ENCODE data around the gene TRIM9.

Gene TRIM9

DNA sequence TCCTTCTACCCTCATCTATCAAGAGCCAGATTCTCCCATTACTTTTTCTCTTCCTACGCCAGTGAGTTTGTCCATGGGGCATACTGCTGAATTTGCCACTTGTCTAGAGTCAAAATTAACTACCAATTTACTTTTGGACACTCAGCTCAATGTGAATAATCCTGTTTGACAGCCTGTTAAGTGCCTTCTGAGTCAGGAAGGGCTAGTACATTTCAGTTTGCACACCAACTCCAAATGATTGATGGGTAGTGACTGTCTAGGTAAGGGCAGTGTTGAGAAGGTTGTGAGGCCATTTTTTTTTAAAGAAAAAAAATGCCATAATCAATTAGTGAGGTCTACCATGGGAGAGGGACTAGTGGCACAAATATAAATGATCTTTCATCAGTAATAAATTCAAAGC lies 21.8 kb upstream of the TRIM9 start:
- in situ Hi-C loops (cut with HindIII; ENCODE audit: low pct_unique_long_range_greater_than_20kb, low sequenced_read_pairs), result no loop called here
- no peak for TF ChIP-seq JUND (IDR thresholded peaks at IDR 0.05; ENCODE audit: low read depth)
- peak in 1 of 2 experiments; percentile 52 for DNase-seq (ENCODE audit: low read depth in 1 of 2, low spot score in 1 of 2)

DNA sequence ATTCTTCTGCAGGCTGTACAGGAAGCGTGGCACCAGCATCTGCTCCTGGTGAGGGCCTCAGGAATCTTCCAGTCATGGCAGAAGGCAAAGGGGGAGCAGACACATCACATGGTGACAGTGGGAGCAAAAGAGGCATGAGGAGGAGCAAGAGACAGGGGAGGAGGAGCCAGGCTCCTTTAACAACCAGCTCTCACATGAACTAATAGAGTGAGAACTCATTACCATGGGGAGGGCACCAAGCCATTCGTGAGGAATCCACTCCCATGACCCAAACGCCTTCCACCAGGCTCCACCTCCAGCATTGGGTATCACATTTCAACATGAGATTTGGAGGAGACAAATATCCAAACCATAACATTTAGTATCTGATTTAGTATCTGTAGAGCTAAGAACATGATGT lies 14.7 kb upstream of the TRIM9 start:
- in situ Hi-C loops (cut with HindIII; ENCODE audit: low pct_unique_long_range_greater_than_20kb, low sequenced_read_pairs), result no loop called here
- no peak for DNase-seq (ENCODE audit: low read depth in 1 of 2, low spot score in 1 of 2)
- no peak for TF ChIP-seq JUND (IDR thresholded peaks at IDR 0.05; ENCODE audit: low read depth)

DNA sequence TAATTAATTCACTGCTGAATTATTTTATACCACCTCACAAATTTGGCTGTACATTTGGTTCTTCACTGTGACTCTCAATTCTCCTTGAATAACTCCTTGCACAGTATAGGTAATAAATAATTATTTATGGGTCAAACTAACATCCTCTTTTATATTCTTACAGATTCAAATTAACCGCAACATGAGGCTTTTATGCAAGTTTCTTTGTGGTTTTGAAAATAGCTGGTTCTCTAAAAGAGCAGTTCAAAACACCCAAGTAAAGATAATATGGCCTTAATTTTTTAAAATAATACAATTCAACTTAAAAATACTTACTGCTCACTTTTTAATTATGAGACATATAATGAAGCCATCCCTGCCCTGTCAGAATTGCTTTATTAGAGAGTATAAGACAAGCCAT lies 12.9 kb upstream of the TRIM9 start:
- in situ Hi-C loops (cut with HindIII; ENCODE audit: low pct_unique_long_range_greater_than_20kb, low sequenced_read_pairs), result no loop called here
- DNase-seq (ENCODE audit: low read depth in 1 of 2, low spot score in 1 of 2), result no peak
- TF ChIP-seq JUND (IDR thresholded peaks at IDR 0.05; ENCODE audit: low read depth), result no peak

DNA sequence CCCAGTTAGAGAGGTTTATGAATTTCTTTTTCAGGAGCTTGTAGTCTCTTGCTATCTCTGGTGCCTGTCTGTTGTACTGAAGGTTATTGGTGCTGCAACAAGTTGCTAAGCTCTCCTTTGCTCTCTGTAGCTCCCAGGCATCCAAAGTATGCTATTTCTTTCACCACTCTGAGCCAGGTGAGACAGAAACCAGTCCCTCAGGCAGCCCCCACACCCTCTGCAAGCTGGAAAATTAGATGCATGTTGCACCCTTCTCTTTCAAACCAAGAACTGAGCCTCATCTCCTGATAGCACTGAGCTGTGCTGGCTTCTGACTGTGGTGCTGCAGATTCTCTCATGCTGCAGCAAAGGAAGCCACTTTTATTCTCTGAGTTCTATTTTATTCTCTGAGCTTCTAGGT lies 9.6 kb upstream of the TRIM9 start:
- in situ Hi-C loops (cut with HindIII; ENCODE audit: low pct_unique_long_range_greater_than_20kb, low sequenced_read_pairs), result no loop called here
- DNase-seq (ENCODE audit: low read depth in 1 of 2, low spot score in 1 of 2), result no peak
- TF ChIP-seq JUND (IDR thresholded peaks at IDR 0.05; ENCODE audit: low read depth), result no peak

DNA sequence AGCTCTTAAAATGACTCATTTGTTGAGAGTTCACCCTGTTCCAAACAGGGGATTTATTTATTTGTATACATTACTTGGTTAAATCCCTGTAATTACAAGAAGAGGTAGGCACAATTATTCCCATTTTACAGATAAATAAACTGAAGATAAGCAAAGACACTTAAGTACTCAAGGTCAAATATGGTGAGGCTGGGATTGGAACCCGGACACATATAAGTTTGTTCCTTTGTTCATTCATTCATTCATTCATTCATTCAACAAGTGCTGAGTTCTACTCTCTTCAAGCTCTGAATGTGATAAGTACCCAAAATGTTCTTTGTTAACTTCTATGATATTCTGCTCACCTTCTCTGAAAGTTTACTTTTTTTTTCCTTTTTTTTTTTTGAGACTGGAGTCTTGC lies 2.4 kb upstream of the TRIM9 start:
- no peak for TF ChIP-seq JUND (IDR thresholded peaks at IDR 0.05; ENCODE audit: low read depth)
- in situ Hi-C loops (cut with HindIII; ENCODE audit: low pct_unique_long_range_greater_than_20kb, low sequenced_read_pairs), result no loop called here
- DNase-seq (ENCODE audit: low read depth in 1 of 2, low spot score in 1 of 2), result no peak

DNA sequence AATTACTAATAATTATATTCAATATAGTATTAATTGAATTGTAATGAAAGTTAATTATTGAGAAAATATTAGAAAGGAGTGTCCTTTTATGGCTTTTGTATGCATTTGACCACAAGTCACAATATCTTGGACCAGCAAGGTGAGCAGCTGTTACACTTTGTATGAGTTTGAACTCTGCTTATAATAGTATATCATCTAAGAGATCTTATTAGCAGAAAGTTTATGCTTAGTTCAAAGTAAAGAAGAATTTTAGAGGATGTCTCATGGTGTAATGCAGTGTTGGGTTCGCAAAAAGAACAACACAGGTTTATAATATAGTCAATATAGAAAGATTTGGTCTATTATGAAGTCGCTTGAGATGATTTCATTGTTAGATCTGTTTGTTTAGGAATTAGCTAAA lies 2.0 kb upstream of the TRIM9 start:
- in situ Hi-C loops (cut with HindIII; ENCODE audit: low pct_unique_long_range_greater_than_20kb, low sequenced_read_pairs), result no loop called here
- TF ChIP-seq JUND (IDR thresholded peaks at IDR 0.05; ENCODE audit: low read depth), result no peak
- no peak for DNase-seq (ENCODE audit: low read depth in 1 of 2, low spot score in 1 of 2)

DNA sequence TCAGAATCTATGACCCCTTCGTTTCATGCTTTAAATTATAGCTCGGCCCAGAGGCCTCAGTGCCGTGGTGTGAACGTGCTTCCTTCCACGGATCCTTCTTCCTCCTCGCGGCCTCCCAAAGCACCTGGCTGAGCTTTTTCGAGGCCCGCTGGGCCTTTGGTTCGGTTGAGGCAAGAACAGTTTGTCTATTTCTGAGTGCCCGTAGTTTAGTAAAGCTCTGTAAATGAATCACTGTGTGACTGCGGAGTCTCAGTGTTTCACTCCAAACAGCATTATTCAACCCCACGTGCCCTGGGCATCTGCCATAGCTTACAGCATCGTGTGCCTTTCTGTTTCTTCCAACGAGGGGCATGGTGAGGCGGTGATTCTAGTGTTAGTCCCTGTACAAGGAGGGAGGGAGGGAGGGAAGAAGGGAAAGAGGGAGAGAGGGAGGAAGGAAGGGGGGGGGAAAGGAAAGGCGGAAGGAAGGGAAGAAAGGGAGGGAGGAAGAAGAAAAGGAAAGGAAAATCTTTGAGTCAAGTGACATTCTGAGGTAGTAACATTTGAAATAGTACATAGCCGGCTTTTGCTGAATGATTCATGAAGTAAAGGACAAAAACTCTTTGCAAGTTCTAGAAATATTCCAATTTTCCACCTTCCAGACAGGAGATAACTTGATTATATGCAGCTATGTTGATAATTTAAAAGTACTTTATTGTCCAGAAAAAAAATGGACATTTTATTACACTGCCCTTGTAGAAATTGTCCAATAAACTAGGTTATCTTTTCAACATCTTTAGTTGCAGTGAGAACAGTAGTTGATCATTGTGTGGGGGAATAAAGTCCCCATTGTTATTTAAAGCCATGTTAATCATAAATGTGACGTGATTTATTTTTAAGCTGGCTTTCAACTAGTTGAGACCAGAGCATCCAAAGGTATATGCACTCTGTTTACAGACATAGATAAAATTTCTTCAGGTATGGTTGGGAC lies 1.2 kb upstream of the TRIM9 start:
- TF ChIP-seq JUND (IDR thresholded peaks at IDR 0.05; ENCODE audit: low read depth), result no peak
- DNase-seq (ENCODE audit: low read depth in 1 of 2, low spot score in 1 of 2), result no peak
- in situ Hi-C loops (cut with HindIII; ENCODE audit: low pct_unique_long_range_greater_than_20kb, low sequenced_read_pairs), result no loop called here

DNA sequence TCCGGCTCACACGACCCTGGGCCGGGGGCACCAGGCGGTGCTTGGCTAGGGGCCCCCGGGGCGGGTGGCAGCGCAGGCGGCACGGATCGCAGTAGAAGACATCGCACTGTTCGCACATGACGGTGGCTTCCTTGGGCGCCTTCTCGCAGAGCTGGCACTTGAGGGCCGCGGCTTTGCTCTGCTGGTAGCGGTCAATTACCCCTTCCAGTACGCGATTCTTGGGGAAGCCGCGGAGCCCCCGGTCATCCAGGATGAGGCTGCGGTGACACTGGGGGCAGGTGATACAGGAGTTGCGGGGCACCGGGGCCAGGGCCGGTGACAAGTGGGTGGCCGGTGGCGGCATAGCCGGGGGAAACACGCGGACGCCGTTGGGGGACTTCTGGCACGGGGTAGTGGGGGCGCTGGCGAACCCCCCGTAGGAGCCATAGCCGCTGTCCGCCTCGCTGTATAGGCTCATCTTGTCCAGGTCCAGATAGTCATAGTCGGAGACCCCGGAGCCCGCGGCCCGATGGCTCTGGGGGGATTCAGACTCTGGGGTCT lies 553 bp downstream of the TRIM9 start:
- no peak for TF ChIP-seq JUND (IDR thresholded peaks at IDR 0.05; ENCODE audit: low read depth)
- peak in 1 of 2 experiments; percentile 11 for DNase-seq (ENCODE audit: low read depth in 1 of 2, low spot score in 1 of 2)
- in situ Hi-C loops (cut with HindIII; ENCODE audit: low pct_unique_long_range_greater_than_20kb, low sequenced_read_pairs), result no loop called here

DNA sequence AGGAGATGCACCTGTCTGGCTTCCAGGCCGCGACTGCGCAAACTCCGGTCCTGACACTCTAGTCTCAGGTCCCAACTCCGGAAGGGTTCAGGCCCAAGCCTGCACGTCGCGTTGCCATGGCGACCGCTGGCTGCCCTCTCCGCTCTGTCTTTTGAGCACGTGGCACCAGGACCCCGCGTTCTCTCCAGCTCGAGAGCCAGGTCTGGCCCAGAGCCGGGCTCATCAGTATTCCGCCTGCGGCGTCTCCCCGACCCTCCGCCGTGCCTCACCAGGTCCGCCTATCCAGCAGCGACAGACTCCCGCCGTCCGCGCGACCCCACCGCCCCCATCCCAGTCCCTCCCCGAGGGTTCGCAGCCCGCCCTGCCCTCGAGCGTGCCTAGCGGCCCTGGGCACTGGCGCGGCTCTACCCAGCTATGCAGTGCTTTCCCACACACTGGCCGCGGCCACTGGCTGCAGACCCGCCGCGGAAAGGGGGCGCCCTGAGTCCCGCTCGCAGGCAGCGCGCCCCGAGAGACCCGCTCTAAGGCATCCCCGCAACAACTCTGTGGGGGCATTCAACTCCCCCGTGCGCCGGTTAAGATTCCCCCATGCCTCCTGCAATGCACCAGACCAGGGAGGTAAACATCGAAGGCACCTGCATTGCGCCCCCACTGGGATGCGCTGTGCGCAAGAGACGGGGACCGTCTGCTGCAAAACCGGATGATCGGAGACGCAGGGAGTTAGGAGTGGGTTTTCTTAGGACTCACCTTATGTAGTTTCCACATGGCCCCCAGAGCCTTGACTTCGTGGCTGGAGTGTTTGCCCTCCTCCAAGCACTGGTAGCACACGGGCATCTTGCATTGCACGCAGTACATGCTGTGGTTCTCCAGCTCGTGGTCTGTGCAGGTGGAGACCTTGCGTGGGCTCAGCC lies 1.3 kb downstream of the TRIM9 start:
- peak; percentile 49 to 50 for DNase-seq (ENCODE audit: low read depth in 1 of 2, low spot score in 1 of 2)
- in situ Hi-C loops (cut with HindIII; ENCODE audit: low pct_unique_long_range_greater_than_20kb, low sequenced_read_pairs), result no loop called here
- TF ChIP-seq JUND (IDR thresholded peaks at IDR 0.05; ENCODE audit: low read depth), result no peak

DNA sequence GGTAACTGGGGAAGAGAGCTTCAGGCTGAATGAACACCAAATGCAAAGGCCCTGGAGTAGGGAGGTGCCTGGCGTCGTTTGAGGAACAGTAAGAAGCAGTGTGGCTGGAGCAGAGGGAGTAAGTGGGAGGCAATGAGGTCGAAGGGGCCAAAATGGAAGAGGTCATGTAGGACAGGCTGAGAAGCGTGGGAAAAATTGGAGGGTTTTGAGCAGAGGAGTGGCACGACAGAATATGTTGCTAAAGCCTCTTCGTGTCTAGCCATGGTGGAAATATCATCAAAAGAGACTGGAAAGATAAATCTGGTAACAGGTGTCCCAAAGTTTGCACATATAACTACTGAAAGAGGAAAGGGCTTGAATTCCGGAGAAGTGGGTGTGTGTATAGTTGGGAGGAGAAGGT lies 1.9 kb downstream of the TRIM9 start:
- no peak for TF ChIP-seq JUND (IDR thresholded peaks at IDR 0.05; ENCODE audit: low read depth)
- no peak for DNase-seq (ENCODE audit: low read depth in 1 of 2, low spot score in 1 of 2)
- in situ Hi-C loops (cut with HindIII; ENCODE audit: low pct_unique_long_range_greater_than_20kb, low sequenced_read_pairs), result no loop called here

DNA sequence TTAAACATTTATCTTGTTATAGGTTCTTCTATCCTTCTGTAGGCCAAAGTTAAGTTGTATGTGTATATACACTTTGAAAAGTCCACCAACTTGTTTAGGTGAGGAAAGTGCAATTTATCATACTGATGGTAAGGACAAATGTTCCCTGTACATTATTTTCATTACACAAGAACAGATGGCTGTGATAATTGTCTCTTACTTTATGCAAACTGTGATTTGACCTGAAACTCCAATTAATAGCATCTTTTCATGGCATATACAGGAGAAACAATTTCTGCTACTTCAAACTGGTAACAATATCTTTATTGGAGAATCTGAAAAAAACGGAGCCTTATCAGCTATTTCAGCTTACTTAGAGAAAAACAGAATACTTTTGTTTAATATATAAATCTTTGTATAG lies 5.6 kb downstream of the TRIM9 start:
- no peak for TF ChIP-seq JUND (IDR thresholded peaks at IDR 0.05; ENCODE audit: low read depth)
- in situ Hi-C loops (cut with HindIII; ENCODE audit: low pct_unique_long_range_greater_than_20kb, low sequenced_read_pairs), result no loop called here
- DNase-seq (ENCODE audit: low read depth in 1 of 2, low spot score in 1 of 2), result no peak

DNA sequence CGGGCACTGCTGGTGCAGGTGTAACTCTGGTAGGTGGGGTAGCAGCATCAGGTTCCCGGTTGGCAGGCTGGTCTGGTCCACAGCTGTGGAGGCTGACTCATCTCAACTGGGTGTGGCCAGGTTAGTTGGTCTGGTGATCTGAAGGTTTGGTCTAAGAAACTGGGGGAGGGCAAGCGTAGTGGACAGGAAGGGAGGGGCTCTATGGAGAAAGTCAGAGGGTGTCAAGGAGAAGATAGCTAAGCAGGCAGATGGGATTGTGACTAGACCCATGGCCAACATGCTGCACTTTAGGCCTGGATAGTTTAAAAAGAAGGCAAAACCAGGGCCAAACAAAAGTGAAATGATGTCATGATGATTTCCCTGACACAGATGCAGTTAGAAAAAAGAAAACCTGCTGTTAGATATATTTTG lies 7.9 kb downstream of the TRIM9 start:
- DNase-seq (ENCODE audit: low read depth in 1 of 2, low spot score in 1 of 2), result no peak
- no peak for TF ChIP-seq JUND (IDR thresholded peaks at IDR 0.05; ENCODE audit: low read depth)
- in situ Hi-C loops (cut with HindIII; ENCODE audit: low pct_unique_long_range_greater_than_20kb, low sequenced_read_pairs), result no loop called here

DNA sequence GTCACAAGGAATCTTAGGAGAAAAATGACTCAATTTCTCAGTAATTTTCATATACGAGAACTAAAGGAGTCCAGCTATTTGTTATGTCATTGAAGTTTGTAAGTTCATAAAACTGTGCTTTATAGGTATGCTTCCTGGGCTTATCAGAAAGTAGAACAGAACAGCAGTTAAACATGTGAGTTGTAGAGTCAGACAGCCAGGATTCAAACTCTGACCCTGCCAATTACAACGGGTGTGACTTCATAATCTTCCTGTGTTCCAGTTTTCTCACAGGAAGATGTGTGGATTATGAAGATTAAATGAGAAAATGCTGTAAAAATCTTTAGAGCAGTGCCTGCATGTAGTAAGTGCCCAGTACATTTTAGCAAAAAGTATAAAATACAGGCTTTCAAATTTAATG lies 8.9 kb downstream of the TRIM9 start:
- no peak for TF ChIP-seq JUND (IDR thresholded peaks at IDR 0.05; ENCODE audit: low read depth)
- in situ Hi-C loops (cut with HindIII; ENCODE audit: low pct_unique_long_range_greater_than_20kb, low sequenced_read_pairs), result no loop called here
- no peak for DNase-seq (ENCODE audit: low read depth in 1 of 2, low spot score in 1 of 2)
